Lung (tissue), 12 donors: ENCODE measurements around the gene PPP2R2C. TPM values are rescaled to one million over a fixed set of nuclear protein-coding genes. Genes with fewer than 3 reads are reported as not detected.

Experiments used
- ATAC-seq: fragments of 200-7000 bp; cut with Tn5 transposase; one replicate; pipeline ENCODE4 v1.9.1; 2020; ENCODE audit warnings: moderate number of reproducible peaks; ENCODE audit not compliant: insufficient read depth, low FRiP score
- DNase-seq, 3 donors: peaks; one replicate each; pipeline ENCODE4 v3.0.0-alpha.2; 2013 to 2017
- H3K27ac ChIP-seq, 2 donors: one replicate each; pipeline ENCODE4 v1.5.1; 2013; ENCODE audit warnings: mild to moderate bottlenecking in 2 of 2, moderate library complexity in 2 of 2, control low read depth in 1 of 2, inconsistent platforms in 1 of 2, low read depth in 1 of 2, low read length in 1 of 2
- H3K27me3 ChIP-seq, 3 donors: one replicate each; pipeline ENCODE4 v1.5.1; 2013; ENCODE audit warnings: low read length in 2 of 3; ENCODE audit not compliant: control insufficient read depth in 3 of 3, insufficient read depth in 3 of 3
- H3K36me3 ChIP-seq, 4 donors: one replicate each; pipeline ENCODE4 v1.5.1; 2013; ENCODE audit warnings: low read length in 4 of 4, mild to moderate bottlenecking in 1 of 4, moderate library complexity in 1 of 4; ENCODE audit not compliant: control insufficient read depth in 4 of 4, insufficient read depth in 4 of 4
- H3K4me1 ChIP-seq, 5 donors: one replicate each; pipeline ENCODE4 v1.5.1; 2013; ENCODE audit warnings: low read length in 5 of 5, mild to moderate bottlenecking in 2 of 5, moderate library complexity in 1 of 5; ENCODE audit not compliant: control insufficient read depth in 5 of 5, insufficient read depth in 5 of 5
- H3K4me3 ChIP-seq: one replicate; pipeline ENCODE4 v1.5.1; 2013; ENCODE audit warnings: mild to moderate bottlenecking, control low read depth, moderate library complexity
- H3K9ac ChIP-seq, 2 donors: one replicate each; pipeline ENCODE4 v1.5.1; 2013; ENCODE audit warnings: low read length in 2 of 2, control low read depth in 1 of 2; ENCODE audit not compliant: insufficient read depth in 1 of 2
- H3K9me3 ChIP-seq, 4 donors: one replicate each; pipeline ENCODE4 v1.5.1; 2013; ENCODE audit warnings: low read length in 3 of 4, mild to moderate bottlenecking in 1 of 4, moderate library complexity in 1 of 4; ENCODE audit not compliant: control insufficient read depth in 4 of 4, insufficient read depth in 3 of 4
- CTCF ChIP-seq: IDR thresholded peaks from 2 replicates; pipeline ENCODE4 v1.5.1; 2012; ENCODE audit warnings: mild to moderate bottlenecking; ENCODE audit errors: control extremely low read depth, extremely low read depth
- WGBS, 2 donors: extraction: QIAGEN DNeasy Blood & Tissue Kit; methylation state at CpG; one replicate each; pipeline ENCODE4 v1.1.7; 2013; 5-methylcytosine and 5-hydroxymethylcytosine counted together
- polyA plus RNA-seq, 2 donors: library from polyadenylated mRNA; stranded (reverse); fragments of 200-250 nt; gene quantifications; one replicate each; pipeline ENCODE4 v1.2.1, GENCODE V29; 2013
- total RNA-seq, 2 donors: library from RNA; depleted of rRNA in 1 of 2; stranded (reverse); fragments of >200 nt in 1 of 2; gene quantifications; one replicate each; pipeline ENCODE4 v1.2.1, GENCODE V29; 2014 to 2021
- donor health status: control.
- donor health status: control.
- donor health status: Bipolar disorder and iron deficiency.
- donor health status: healthy.
- donor health status: DM: yes; HTN: yes; CAD: no.

Gene PPP2R2C
- total and polyA plus RNA-seq, 4 donors, result 0.03 to 0.57 (median 0.04) TPM

DNA sequence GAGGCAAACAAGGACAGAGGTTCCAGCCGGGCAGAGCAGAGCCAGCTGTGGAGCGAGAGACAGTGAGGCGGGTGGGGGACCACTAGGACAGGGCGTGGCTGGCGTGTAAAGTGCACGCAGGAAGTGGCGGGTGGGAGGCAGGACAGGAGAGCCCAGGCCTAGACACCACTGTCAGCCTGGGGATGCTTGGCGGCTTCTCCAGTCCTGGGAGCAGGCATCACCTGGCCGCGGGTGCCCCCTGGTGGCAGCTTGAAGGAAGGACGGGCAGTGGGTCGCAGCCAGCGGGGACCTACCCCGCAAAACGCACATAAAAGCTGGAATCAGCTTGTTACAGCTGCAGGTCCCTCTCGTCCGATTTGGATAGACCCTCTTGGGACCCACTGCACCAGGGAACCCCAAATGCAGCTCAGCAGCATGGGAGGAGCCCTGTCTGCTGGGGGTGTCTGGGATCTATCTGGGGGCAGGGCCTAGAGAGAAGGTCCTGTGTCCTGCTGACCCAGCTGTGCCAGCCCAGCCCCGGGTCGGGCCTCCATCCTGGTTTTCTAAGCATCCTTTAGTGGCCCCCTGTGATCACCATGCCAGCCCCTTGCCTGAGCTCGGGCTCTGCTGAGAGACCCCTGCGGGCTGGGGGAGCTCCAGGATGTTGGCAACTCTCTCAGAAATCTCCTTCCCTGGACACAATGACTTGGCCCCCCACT is 145.0 kb downstream of the PPP2R2C start:
- 13 to 14% methylated on average over 20 to 21 of the region's 21 CpGs for WGBS, 2 donors
- Histone ChIP-seq H3K27me3 (peaks cover 0 to 3% (median 0%) of the 10 kb centered on the region in 3 donors), H3K9ac (no peak overlapping the region), H3K9me3 (peaks cover 0 to 3% (median 0%) of the 10 kb centered on the region in 4 donors), H3K27ac (no peak overlapping the region), H3K36me3 (no peaks in the 10 kb centered on the region), H3K4me1 (peaks cover 0 to 14% (median 0%) of the 10 kb centered on the region in 5 donors), H3K4me3 (no peak overlapping the region)
- peak; percentile 96 for TF ChIP-seq CTCF
- ATAC-seq (peak; percentile 81), DNase-seq (peak; percentile 79 to 85 (median 79))

GRCh38 chr4:6326312-6327060 is 145.9 kb downstream of the PPP2R2C start:
- peaks cover 0 to 3% (median 0%) of the 10 kb centered on the region in 3 donors for H3K27me3 ChIP-seq
- DNase-seq (no peak), ATAC-seq (no peak)
- no peak overlapping the region for H3K9ac ChIP-seq
- no peak overlapping the region for H3K4me3 ChIP-seq
- H3K27ac ChIP-seq, result peak overlapping the region in 1 of 2 donors; percentile 86
- TF ChIP-seq CTCF, result no peak
- H3K9me3 ChIP-seq, result peaks cover 0 to under 1% (median 0%) of the 10 kb centered on the region in 4 donors
- H3K36me3 ChIP-seq, result no peaks in the 10 kb centered on the region
- H3K4me1 ChIP-seq, result peaks cover 0 to 16% (median 0%) of the 10 kb centered on the region in 5 donors
- WGBS, 2 donors, result 91 to 93% methylated on average over 28 of the region's 28 CpGs

- no peak for DNase-seq
- peaks cover 0 to 3% (median 0%) of the 10 kb centered on the region in 3 donors for H3K27me3 ChIP-seq
- H3K4me1 ChIP-seq, result peaks cover 0 to 16% (median 0%) of the 10 kb centered on the region in 5 donors
- no peak for TF ChIP-seq CTCF
- no peaks in the 10 kb centered on the region for H3K9me3 ChIP-seq
- 83 to 84% methylated on average over 14 of the region's 14 CpGs for WGBS, 2 donors
- H3K4me3 ChIP-seq, result no peak overlapping the region
- H3K9ac ChIP-seq, result no peak overlapping the region
- ATAC-seq, result no peak
- H3K27ac ChIP-seq, result peak overlapping the region in 1 of 2 donors; percentile 86
- no peaks in the 10 kb centered on the region for H3K36me3 ChIP-seq
Observed at GRCh38 chr4:6325788-6326290, 146.6 kb downstream of the PPP2R2C start.
